IgD-negative memory B cell (primary cell): ENCODE results near the gene SULT2B1. TPM values are rescaled to one million over a fixed set of nuclear protein-coding genes. Genes with fewer than 3 reads are reported as not detected.

Experiments used
- H3K27ac Mint-ChIP-seq, 3 donors: one replicate each; pipeline ENCODE4 v1.8.0; 2020 to 2022; ENCODE audit warnings: mild to moderate bottlenecking in 3 of 3, mixed read lengths in 3 of 3, moderate library complexity in 1 of 3
- H3K27me3 Mint-ChIP-seq: one replicate; pipeline ENCODE4 v1.8.0; 2021; ENCODE audit warnings: mixed read lengths
- H3K36me3 Mint-ChIP-seq: one replicate; pipeline ENCODE4 v1.8.0; 2020; ENCODE audit warnings: mild to moderate bottlenecking, mixed read lengths
- H3K4me1 Mint-ChIP-seq, 3 donors: one replicate each; pipeline ENCODE4 v1.8.0; 2020 to 2022; ENCODE audit warnings: mixed read lengths in 3 of 3, mild to moderate bottlenecking in 1 of 3
- H3K4me3 Mint-ChIP-seq, 4 donors: one replicate each; pipeline ENCODE4 v1.8.0; 2020 to 2022; ENCODE audit warnings: mild to moderate bottlenecking in 4 of 4, mixed read lengths in 4 of 4, moderate library complexity in 3 of 4
- H3K9me3 Mint-ChIP-seq, 3 donors: one replicate each; pipeline ENCODE4 v1.8.0; 2020 to 2021; ENCODE audit warnings: mixed read lengths in 3 of 3, mild to moderate bottlenecking in 1 of 3
- polyA plus RNA-seq: library from polyadenylated mRNA; unstranded; fragments of 300-500 nt; fragmentation: Illumina TruSeq; gene quantifications from one replicate; pipeline ENCODE4 v1.2.3, GENCODE V29; 2021

Gene SULT2B1
- polyA plus RNA-seq, 1 donor from 2014 or later: not detected

DNA sequence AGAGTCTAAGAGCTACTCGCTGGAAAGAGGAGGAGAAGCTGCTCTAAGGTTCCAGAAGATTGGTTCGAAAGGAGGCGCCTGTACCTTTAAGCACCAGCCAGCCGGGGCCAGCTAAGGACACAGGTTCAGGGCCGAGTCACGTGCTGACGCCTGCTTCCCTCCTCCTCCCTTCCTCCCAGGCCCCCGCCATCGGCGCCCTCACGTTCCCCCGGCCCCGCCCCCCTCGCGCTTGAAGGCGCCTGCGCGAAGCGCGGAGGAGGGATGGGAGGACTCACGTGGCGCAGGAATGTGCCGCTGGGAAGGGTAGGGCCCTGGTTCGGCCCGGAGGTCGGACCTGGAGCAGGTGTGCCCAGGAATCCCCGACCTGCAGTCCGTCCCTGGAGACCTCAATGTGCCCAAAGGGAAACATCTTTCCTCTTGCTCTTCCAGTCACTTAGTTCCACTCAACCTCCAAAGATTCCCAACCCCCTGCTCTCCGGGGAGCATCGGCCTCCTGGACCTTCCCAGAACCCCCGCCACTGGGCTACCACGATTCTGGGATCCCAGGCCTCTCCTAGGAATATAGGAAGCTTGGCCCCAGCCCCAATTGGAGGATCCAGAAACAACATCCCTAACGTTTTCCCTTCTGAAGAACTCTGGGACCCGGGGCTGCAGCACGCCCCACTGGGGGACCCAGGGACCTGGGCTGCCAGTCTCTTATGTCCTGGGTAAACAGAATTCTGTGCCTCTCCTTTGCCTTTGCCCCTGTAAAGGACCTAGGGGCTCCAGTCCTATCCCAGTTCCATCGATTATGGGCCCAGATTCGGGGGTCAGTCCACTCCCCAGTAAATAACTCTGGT is 82.7 kb downstream of the SULT2B1 start:
- no peaks in the 10 kb centered on the region for H3K27me3 Mint-ChIP-seq
- no peaks in the 10 kb centered on the region for H3K9me3 Mint-ChIP-seq
- peak overlapping the region; percentile 91 to 94 (median 94) for H3K27ac Mint-ChIP-seq
- H3K4me1 Mint-ChIP-seq: peaks cover 13 to 20% (median 20%) of the 10 kb centered on the region in 3 donors
- H3K4me3 Mint-ChIP-seq: peak overlapping the region; percentile 76 to 94 (median 90)
- peaks cover 10% of the 10 kb centered on the region for H3K36me3 Mint-ChIP-seq

DNA sequence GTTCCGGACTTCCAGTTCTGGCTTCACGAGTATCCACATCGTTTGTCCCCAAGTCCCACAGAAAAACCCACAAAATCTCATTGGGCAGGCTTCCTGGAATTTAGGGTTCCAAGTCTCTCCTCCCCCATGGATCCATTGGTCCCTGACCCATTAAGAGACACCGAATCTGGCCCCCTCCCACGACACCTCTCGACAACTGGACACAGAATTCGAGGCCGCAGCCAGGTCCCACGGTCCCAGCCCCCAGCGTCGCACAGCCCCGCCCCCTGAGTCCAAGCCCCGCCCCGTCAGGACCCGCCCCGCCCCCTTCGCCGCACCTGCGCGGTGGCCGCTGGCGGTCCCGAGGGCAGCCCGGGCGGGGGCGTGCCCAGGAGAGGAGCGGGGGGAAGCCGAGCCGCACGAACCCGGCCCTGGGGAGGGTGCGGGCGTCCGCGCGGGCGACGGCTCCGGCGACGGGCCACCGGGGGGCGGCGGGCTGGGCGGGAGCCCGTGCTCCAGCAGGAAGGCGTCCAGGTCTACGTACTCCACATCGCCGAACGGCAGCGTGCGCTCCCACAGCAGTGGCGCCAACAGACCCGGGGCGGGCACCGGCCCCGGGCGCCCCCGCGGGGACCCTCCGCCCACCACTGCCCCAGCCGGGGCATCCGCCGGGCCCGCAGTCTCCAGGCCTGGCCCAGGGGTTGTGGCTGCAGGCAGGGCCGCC is 83.4 kb downstream of the SULT2B1 start:
- H3K4me1 Mint-ChIP-seq: peaks cover 13 to 24% (median 23%) of the 10 kb centered on the region in 3 donors
- no peaks in the 10 kb centered on the region for H3K9me3 Mint-ChIP-seq
- peaks cover 7% of the 10 kb centered on the region for H3K36me3 Mint-ChIP-seq
- peak overlapping the region; percentile 93 to 94 (median 94) for H3K27ac Mint-ChIP-seq
- peak overlapping the region; percentile 88 to 98 (median 95) for H3K4me3 Mint-ChIP-seq
- H3K27me3 Mint-ChIP-seq: no peaks in the 10 kb centered on the region

GRCh38 chr19:48635966-48636858 is 84.2 kb downstream of the SULT2B1 start:
- Mint-ChIP-seq H3K27me3 (no peaks in the 10 kb centered on the region), H3K27ac (peak overlapping the region; percentile 53 to 93 (median 84)), H3K4me1 (peaks cover 13 to 26% (median 23%) of the 10 kb centered on the region in 3 donors), H3K36me3 (peaks cover 7% of the 10 kb centered on the region), H3K9me3 (no peaks in the 10 kb centered on the region), H3K4me3 (peak overlapping the region; percentile 83 to 98 (median 96))

GRCh38 chr19:48636859-48637448 is 85.0 kb downstream of the SULT2B1 start, which contains the start of gene DBP:
Gene DBP, minus strand, starts transcription at chr19:48637379. Its CDS starts 385 bp downstream, at chr19:48636994.
- H3K36me3 Mint-ChIP-seq: peaks cover 7% of the 10 kb centered on the region
- H3K27ac Mint-ChIP-seq: peak within 1 kb of the TSS; percentile 84 to 99 (median 98)
- H3K4me1 Mint-ChIP-seq: peaks cover 13 to 26% (median 25%) of the 10 kb centered on the region in 3 donors
- H3K27me3 Mint-ChIP-seq: no peaks in the 10 kb centered on the region
- peak within 1 kb of the TSS; percentile 83 to 98 (median 96) for H3K4me3 Mint-ChIP-seq
- no peaks in the 10 kb centered on the region for H3K9me3 Mint-ChIP-seq

GRCh38 chr19:48637449-48637947 is 85.5 kb downstream of the SULT2B1 start:
- peak overlapping the region; percentile 83 to 98 (median 96) for H3K4me3 Mint-ChIP-seq
- peaks cover 14 to 26% (median 23%) of the 10 kb centered on the region in 3 donors for H3K4me1 Mint-ChIP-seq
- H3K9me3 Mint-ChIP-seq: no peaks in the 10 kb centered on the region
- H3K27me3 Mint-ChIP-seq: no peaks in the 10 kb centered on the region
- H3K36me3 Mint-ChIP-seq: peaks cover 7% of the 10 kb centered on the region
- peak overlapping the region; percentile 84 to 99 (median 98) for H3K27ac Mint-ChIP-seq

- peak overlapping the region; percentile 84 to 99 (median 98) for H3K27ac Mint-ChIP-seq
- peaks cover 7% of the 10 kb centered on the region for H3K36me3 Mint-ChIP-seq
- peak overlapping the region; percentile 83 to 98 (median 96) for H3K4me3 Mint-ChIP-seq
- no peaks in the 10 kb centered on the region for H3K27me3 Mint-ChIP-seq
- H3K9me3 Mint-ChIP-seq: no peaks in the 10 kb centered on the region
- peaks cover 13 to 28% (median 23%) of the 10 kb centered on the region in 3 donors for H3K4me1 Mint-ChIP-seq
Measured at GRCh38 chr19:48637948-48638830, 86.2 kb downstream of the SULT2B1 start.

GRCh38 chr19:48638831-48639381 is 86.9 kb downstream of the SULT2B1 start:
- Mint-ChIP-seq H3K27ac (peak overlapping the region; percentile 84 to 99 (median 98)), H3K4me1 (peaks cover 13 to 26% (median 20%) of the 10 kb centered on the region in 3 donors), H3K27me3 (no peaks in the 10 kb centered on the region), H3K36me3 (peaks cover 7% of the 10 kb centered on the region), H3K4me3 (peak overlapping the region; percentile 83 to 98 (median 96)), H3K9me3 (no peaks in the 10 kb centered on the region)

- H3K27me3 Mint-ChIP-seq: no peaks in the 10 kb centered on the region
- no peaks in the 10 kb centered on the region for H3K9me3 Mint-ChIP-seq
- peaks cover 8 to 24% (median 20%) of the 10 kb centered on the region in 3 donors for H3K4me1 Mint-ChIP-seq
- peak overlapping the region; percentile 84 to 99 (median 95) for H3K27ac Mint-ChIP-seq
- H3K4me3 Mint-ChIP-seq: peak overlapping the region in 3 of 4 donors; percentile 49 to 97 (median 83)
- peaks cover 6% of the 10 kb centered on the region for H3K36me3 Mint-ChIP-seq
Measured at GRCh38 chr19:48639483-48640375, 87.8 kb downstream of the SULT2B1 start.

GRCh38 chr19:48641850-48642249 is 89.9 kb downstream of the SULT2B1 start:
- H3K27me3 Mint-ChIP-seq: no peaks in the 10 kb centered on the region
- H3K9me3 Mint-ChIP-seq: no peaks in the 10 kb centered on the region
- peaks cover 6% of the 10 kb centered on the region for H3K36me3 Mint-ChIP-seq
- no peak overlapping the region for H3K4me3 Mint-ChIP-seq
- H3K4me1 Mint-ChIP-seq: peaks cover 10 to 30% (median 26%) of the 10 kb centered on the region in 3 donors
- H3K27ac Mint-ChIP-seq: peak overlapping the region in 1 of 3 donors; percentile 61

GRCh38 chr19:48642862-48643261 is 90.9 kb downstream of the SULT2B1 start:
- peaks cover 6% of the 10 kb centered on the region for H3K36me3 Mint-ChIP-seq
- H3K4me3 Mint-ChIP-seq: peak overlapping the region in 1 of 4 donors; percentile 79
- H3K27ac Mint-ChIP-seq: peak overlapping the region in 2 of 3 donors; percentile 27 to 42
- H3K27me3 Mint-ChIP-seq: no peaks in the 10 kb centered on the region
- H3K9me3 Mint-ChIP-seq: no peaks in the 10 kb centered on the region
- H3K4me1 Mint-ChIP-seq: peaks cover 14 to 34% (median 31%) of the 10 kb centered on the region in 3 donors

DNA sequence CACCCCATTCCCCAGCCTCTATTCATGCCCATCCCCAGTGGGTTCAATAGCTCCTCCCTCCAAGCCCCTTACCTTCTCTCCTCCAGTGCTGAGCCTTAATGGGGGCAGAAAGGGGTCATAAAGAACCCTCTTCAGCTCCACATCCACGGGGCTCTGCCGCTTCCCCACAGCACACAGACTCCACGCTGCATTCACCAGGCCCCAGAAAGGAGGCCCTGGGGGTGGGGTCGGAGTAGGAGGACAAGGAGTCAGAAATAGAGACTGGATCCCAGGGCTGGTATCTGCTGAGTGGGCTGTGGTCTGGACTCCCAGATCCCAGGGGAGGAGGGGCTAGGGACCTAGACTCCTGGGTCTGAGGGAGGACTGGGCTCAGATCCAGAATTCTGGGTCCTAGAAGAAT is 92.4 kb downstream of the SULT2B1 start:
- Mint-ChIP-seq H3K36me3 (peaks cover 3% of the 10 kb centered on the region), H3K4me1 (peaks cover 10 to 31% (median 26%) of the 10 kb centered on the region in 3 donors), H3K9me3 (peaks cover 0 to 2% (median 0%) of the 10 kb centered on the region in 3 donors), H3K27ac (peak overlapping the region; percentile 5 to 31 (median 30)), H3K27me3 (no peaks in the 10 kb centered on the region), H3K4me3 (peak overlapping the region in 2 of 4 donors; percentile 19 to 97)
